Measurements from ENCODE around the gene GRK5.

DNA sequence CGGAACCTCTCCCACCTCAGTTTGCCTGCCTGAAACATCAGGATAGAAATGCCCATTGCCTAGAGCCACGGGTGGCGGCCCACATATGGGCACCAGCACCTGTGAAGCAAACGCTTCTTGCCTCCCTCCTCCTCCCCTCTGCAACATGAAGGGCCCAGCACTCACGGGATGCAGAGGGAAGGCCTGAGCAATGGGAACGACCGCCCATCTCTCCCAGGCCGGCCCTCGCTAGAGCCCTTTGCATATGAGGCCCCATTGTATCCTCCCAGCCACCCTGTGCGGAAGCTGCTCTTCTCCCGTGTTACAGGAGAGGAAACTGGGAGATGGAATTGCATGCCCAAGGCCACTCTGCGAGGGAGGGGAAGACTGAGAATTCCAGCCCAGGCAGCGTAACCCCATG, 246.9 kb downstream of the GRK5 start:
- TF ChIP-seq, protein P1, sequence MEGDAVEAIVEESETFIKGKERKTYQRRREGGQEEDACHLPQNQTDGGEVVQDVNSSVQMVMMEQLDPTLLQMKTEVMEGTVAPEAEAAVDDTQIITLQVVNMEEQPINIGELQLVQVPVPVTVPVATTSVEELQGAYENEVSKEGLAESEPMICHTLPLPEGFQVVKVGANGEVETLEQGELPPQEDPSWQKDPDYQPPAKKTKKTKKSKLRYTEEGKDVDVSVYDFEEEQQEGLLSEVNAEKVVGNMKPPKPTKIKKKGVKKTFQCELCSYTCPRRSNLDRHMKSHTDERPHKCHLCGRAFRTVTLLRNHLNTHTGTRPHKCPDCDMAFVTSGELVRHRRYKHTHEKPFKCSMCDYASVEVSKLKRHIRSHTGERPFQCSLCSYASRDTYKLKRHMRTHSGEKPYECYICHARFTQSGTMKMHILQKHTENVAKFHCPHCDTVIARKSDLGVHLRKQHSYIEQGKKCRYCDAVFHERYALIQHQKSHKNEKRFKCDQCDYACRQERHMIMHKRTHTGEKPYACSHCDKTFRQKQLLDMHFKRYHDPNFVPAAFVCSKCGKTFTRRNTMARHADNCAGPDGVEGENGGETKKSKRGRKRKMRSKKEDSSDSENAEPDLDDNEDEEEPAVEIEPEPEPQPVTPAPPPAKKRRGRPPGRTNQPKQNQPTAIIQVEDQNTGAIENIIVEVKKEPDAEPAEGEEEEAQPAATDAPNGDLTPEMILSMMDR (IDR thresholded peaks at IDR 0.05; ENCODE audit: low read length): no peak
- TF ChIP-seq EZH2 (optimal IDR thresholded peaks at IDR 0.05; ENCODE audit: low read depth, low read length): no peak

Data from MM.1S (cell line).